HG03135 (cell line): ENCODE measurements around the gene SH3BGRL3.

Source experiments
- ATAC-seq: cut with Tn5 transposase; IDR thresholded peaks from one replicate; pipeline ENCODE4 v1.9.1; 2021; ENCODE audit warnings: mild to moderate bottlenecking, moderate library complexity; ENCODE audit not compliant: unreplicated experiment

Gene SH3BGRL3

GRCh38 chr1:26277261-26277661 is 2.6 kb upstream of the SH3BGRL3 start:
- ATAC-seq = no peak

DNA sequence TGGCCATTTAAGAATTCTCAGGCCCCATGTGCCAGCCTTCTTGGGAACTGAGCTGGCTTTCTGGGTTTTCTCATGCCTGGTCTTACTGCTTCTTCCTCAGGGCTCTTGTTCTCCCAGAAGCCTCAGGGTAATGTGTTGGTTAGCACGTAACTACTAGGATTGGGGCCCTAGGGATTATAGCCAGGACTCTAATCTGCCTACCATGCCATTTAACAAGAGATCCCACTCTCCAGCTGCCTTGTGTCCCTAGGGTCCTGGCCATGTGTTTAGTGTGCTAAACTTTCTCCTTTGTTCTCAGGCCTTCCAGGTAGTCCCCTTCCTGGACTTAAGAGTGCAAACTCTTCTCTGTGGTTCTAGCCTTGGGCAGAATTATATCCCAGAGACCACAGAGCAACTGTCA is 2.2 kb upstream of the SH3BGRL3 start:
- no peak for ATAC-seq

DNA sequence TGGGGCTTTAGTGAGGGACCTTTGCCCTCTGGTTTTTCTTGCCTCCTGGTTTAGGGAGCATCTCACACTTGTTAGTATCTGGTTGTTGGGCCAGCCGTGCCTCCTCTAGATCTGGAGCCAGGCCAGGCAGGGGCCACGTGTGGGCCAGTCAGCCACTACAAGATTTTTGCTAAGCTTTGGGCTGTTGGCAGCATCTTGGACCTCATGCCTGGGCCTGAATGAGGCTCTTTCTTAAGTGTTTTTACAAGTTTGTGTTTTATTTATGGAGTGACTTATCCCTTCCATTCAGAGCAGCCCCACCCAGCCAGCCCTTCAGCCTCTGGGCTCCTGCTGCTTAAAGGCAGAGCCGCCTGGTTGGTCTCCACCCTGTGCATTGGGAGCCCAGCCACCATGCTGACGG is 1.6 kb upstream of the SH3BGRL3 start:
- no peak for ATAC-seq

DNA sequence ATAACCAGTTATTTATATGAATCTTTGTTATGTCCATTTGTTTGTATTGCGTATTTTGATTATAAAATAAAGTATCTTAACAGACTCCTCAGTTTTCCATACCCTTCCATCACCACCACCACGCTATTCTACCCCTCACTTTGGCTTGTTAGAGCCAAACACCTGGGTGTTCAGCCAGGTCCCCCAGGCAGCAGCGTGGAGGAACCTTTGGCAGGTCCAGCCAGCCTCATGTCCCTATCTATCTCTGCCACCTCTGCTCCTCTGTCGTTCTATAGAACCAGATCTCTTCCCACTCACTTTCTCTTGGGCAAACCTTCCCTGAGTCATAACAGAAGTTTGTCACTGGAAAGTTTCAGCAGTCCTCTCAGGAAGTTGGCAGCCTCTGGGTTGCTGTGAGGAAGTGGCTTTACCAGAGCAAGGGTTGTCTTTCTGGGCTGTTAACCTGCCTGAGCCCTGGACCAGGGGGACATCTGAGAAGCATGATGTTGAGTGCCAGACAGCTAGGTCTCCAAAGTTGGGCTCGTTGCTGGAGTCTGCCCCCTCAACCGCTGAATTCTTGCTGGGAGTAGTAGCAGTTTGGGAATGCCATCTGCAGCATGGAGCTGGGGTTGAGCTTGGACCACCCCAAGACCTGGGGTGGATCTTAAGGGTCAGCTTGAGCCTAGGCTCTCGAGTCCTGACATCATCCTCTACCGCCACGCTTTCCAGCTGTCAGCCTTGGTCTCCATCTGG is 996 bp upstream of the SH3BGRL3 start:
- ATAC-seq = no peak

- ATAC-seq = no peak
Measured at GRCh38 chr1:26280333-26281042, 602 bp downstream of the SH3BGRL3 start.

DNA sequence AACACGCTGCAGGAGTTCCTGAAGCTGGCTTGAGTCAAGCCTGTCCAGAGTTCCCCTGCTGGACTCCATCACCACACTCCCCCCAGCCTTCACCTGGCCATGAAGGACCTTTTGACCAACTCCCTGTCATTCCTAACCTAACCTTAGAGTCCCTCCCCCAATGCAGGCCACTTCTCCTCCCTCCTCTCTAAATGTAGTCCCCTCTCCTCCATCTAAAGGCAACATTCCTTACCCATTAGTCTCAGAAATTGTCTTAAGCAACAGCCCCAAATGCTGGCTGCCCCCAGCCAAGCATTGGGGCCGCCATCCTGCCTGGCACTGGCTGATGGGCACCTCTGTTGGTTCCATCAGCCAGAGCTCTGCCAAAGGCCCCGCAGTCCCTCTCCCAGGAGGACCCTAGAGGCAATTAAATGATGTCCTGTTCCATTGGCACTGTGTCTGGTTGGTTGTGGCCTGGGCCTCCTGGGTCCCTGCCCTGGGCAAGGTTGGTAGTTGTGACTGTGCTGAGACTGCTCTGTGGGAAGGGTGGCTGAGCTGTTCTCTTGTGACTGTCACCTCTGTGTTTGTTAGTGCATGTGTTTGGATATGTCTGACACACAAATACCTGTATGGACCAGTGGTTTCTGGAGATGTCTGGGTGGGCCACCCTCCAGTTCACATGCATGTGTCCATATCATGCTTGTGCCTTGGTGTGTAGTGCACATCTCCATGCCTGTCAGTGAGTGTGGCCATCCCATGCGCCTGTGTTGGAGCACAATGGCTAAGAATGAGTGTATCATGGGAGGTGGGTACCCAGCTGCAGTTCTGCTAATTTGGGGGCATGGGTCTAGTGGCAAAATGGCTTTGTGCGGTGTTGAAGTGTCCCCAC is 1.4 kb downstream of the SH3BGRL3 start:
- no peak for ATAC-seq

- ATAC-seq = no peak
Measured at GRCh38 chr1:26281971-26282370, 2.1 kb downstream of the SH3BGRL3 start.

- ATAC-seq = no peak
Measured at GRCh38 chr1:26282401-26282918, 2.6 kb downstream of the SH3BGRL3 start.

DNA sequence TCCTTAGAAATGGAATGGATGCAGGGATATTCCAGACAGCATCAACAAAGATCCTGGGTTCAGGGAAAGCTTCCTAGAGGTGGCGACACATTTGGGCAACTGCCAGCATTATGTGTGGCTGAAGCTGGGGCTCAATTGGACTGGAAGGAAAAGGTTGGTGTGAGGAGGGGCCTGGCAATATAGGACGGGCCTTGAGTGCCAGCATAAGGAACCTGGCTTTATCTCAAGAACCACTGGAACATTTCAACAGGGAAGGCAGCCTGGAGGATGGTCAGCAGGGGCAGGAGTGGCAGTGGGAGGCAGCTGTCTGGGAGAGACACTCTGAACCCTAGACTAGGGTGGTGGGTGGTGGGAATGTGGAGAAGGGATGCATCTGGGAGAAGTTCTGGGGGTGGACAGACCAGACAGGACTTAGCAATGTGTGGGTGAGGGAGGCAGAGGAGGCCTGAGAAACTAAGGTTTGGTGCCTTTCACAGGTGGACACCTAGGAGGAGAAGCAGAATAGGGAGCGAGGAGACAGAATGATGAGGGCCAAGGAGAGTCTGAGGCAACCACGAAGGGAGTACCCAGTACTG is 3.5 kb downstream of the SH3BGRL3 start:
- no peak for ATAC-seq

- no peak for ATAC-seq
Measured at GRCh38 chr1:26283871-26284596, 4.1 kb downstream of the SH3BGRL3 start.

- ATAC-seq = no peak
Measured at GRCh38 chr1:26284597-26285347, 4.9 kb downstream of the SH3BGRL3 start.

GRCh38 chr1:26285366-26286063 is 5.6 kb downstream of the SH3BGRL3 start:
- ATAC-seq = no peak

DNA sequence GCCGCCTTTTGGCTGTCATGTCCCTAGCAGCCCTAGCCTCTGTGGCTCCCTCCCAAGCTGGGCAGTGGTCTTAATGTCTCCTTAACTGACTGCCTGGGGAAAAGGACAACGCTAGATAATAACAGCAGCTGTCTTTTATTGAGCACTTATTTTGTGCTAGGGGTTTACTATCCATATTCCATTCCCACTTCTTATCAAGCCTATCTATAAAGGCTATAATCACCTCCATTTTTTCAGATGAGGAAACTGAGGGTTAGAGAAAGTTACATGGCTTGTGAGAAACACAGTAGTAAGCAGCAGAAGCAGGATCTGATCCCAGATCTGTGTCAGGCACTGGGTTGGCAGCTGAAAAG is 6.2 kb downstream of the SH3BGRL3 start:
- ATAC-seq = no peak

DNA sequence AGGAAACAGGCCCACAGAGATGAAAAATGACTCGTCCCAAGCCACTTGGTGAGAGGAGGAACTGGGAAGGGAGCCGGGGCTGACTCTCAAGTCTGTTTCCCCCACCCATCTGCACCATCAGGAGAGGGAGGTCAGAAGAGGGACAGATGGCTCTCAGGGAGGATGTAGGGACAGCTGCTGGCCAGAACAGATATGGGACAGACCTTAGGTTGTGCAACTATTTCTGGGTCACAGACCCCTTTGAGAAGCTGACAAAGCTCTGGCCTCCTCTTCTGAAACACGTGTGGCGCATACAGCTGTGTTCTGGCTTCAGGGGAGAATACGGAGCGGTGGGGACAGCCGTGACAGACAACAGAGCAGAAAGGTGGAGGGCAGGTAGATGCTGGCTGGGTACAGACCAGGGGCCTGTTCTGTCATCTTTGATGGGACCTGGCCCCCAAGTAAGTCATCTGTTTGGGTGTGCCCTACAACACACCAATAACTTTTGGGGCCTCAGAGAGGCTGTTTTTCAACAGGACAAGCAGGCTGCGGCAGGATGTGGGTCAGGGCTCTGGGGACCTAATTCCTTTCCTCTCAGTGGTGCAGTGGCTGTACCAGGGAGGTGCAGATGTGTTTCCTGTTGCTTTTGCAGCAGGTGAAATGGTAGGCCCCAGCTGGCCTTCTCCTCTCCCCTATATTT is 7.3 kb downstream of the SH3BGRL3 start:
- ATAC-seq = peak; percentile 40

DNA sequence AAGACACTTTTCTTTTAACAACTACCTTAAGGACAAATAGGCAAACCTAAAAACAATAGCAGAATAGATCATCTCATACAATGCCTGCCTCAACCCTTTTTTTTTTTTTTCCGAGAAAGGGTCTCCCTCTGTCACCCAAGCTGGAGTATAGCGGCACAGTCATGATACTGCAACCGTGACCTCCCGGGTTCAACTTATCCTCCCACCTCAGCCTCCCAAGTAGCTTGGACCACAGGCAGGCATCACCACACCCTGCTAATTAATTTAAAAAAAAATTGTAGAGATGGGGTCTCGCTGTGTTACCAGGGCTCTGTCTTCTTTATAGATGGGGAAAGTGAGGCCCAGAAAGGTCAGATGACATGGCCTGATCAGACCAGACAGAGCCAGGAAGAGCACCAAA is 7.9 kb downstream of the SH3BGRL3 start:
- ATAC-seq = no peak

GRCh38 chr1:26288311-26288941 is 8.5 kb downstream of the SH3BGRL3 start:
- ATAC-seq = no peak

DNA sequence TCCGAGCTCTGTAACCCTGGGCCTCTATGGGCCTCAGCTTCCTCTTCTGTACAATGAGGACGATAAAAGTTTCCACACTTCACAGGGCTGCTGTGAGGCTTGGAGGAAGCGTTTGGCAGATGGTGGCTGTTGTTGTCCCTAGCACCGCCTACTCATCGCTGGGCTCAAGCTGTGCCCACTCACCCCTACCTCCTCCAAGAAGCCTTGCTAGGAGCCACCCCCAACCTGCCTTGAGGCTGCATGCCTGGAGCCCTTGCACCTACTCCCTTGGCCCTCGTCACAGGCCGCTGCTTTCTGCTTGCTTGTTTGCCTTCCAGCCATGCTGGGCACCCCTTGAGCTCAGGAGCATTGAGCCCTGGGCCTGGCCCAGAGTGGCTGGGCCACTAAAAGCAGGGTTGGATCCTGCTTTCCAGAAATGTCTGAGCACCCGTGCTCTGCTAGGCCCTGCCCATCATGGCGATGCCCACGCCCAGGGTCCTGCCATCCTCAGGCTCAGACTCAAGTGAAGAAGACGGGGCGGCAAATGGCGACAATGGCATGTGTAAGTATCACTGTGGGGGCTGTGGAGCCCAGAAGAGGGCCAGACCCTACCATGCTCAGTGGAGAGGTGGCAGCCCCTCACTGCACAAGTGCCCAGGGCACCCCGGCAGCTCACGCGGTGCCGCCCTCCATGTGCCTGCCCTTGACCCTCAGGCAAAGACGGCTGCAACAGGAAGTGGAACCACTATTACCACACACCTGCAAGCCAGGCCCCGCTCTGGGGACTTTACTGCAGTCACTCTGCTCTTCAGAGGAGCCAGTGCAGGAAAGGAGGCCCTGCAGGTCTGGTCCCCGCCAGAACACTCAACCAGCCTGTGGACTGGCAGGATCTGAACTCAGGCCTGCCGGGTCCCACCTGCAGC is 9.5 kb downstream of the SH3BGRL3 start:
- peak; percentile 42 for ATAC-seq
